Measurements from ENCODE around the gene RIMS1.

DNA sequence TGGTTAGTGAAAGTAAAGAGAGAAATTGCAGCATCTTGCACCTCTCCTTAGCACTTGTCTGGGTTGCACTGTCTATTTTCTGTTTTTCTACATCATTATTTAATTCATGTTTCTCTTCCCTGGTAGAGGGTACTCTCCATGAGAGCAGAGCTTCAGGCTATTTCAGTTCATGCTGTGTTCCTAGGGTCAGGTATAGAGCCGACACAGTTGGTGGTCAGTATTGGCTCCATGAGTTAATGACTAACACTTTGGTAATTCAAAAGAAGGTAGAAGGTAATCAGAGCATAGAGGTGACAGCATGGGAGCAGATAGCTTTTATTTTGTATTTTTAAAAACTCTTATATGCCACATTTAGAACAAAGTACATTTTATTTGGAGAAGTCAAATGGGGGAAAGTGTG lies 42.7 kb downstream of the RIMS1 start:
- TF ChIP-seq, protein P1, sequence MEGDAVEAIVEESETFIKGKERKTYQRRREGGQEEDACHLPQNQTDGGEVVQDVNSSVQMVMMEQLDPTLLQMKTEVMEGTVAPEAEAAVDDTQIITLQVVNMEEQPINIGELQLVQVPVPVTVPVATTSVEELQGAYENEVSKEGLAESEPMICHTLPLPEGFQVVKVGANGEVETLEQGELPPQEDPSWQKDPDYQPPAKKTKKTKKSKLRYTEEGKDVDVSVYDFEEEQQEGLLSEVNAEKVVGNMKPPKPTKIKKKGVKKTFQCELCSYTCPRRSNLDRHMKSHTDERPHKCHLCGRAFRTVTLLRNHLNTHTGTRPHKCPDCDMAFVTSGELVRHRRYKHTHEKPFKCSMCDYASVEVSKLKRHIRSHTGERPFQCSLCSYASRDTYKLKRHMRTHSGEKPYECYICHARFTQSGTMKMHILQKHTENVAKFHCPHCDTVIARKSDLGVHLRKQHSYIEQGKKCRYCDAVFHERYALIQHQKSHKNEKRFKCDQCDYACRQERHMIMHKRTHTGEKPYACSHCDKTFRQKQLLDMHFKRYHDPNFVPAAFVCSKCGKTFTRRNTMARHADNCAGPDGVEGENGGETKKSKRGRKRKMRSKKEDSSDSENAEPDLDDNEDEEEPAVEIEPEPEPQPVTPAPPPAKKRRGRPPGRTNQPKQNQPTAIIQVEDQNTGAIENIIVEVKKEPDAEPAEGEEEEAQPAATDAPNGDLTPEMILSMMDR (IDR thresholded peaks at IDR 0.05): no peak
- TF ChIP-seq ZFX (IDR thresholded peaks at IDR 0.05; ENCODE audit: borderline replicate concordance): no peak
